ENCODE results near the gene CLK3. TPM values are rescaled to one million over a fixed set of nuclear protein-coding genes. Genes with fewer than 3 reads are reported as not detected.

Gene CLK3
- total RNA-seq, 5 donors from 2014 or later (not counting 1 experiment from before 2014, with no cell fraction given) = 162 to 258 (median 180) TPM

DNA sequence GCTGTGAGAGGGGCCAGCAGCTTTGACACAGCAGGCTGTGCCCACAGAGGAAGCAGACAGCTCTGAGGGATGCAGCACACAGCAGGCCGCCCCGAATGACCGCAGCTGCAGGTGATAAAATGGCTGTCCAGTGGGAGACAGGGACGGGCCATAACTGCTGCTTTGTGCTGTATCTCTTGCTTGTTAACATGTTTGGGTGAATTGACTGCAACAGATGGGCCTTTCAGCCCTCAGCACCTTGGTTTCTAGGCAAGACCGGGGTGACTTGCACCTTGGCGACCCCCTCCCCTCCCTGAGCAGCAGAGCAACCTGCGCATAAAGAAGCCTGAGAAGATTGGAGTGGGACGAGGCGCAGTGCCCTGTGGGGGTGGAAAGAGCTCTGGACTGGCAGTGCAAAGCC, 36.6 kb upstream of the CLK3 start:
- H3K36me3 ChIP-seq (ENCODE audit: control insufficient read depth in 2 of 2, extremely low read depth in 1 of 2, insufficient read depth in 1 of 2, low read length in 1 of 2) = peaks cover 13 to 74% of the 10 kb centered on the region in 2 donors
- H3K4me1 Mint-ChIP-seq = peaks cover 0 to 8% (median 0%) of the 10 kb centered on the region in 3 donors
- H3K27me3 ChIP-seq (replicated peaks in 1 of 2; ENCODE audit: control insufficient read depth in 2 of 2, extremely low read depth in 1 of 2, insufficient read depth in 2 of 2, low read length in 1 of 2) = no peaks in the 10 kb centered on the region
- no peak overlapping the region for H3K27ac Mint-ChIP-seq
- H3K4me3 Mint-ChIP-seq = no peak overlapping the region
- H3K27me3 Mint-ChIP-seq = no peaks in the 10 kb centered on the region
- H3K36me3 Mint-ChIP-seq = peaks cover 27% of the 10 kb centered on the region
- H3K4me1 ChIP-seq (ENCODE audit: control insufficient read depth in 1 of 2, extremely low read depth in 1 of 2, insufficient read depth in 2 of 2, low read length in 2 of 2) = no peaks in the 10 kb centered on the region
- ATAC-seq (replicated peaks in 1 of 4) = no peak
- H3K4me3 ChIP-seq (ENCODE audit: control insufficient read depth in 1 of 2, extremely low read depth in 1 of 2, low read length in 1 of 2) = no peak overlapping the region
- WGBS (ENCODE audit: insufficient coverage) = 97% methylated on average over 4 of the region's 9 CpGs
- no peaks in the 10 kb centered on the region for H3K9me3 ChIP-seq
- H3K27ac ChIP-seq (ENCODE audit: low read length) = no peak overlapping the region
- no peaks in the 10 kb centered on the region for H3K9me3 Mint-ChIP-seq
- ChIA-PET POLR2A (no interaction called here), CTCF (interaction anchor here in 1 of 2 donors (0.6 kb wide), 1 partner anchor 234 kb away, joined by 3 read pairs; the partner anchor contains the start of gene LMAN1L)
- no peak for DNase-seq

DNA sequence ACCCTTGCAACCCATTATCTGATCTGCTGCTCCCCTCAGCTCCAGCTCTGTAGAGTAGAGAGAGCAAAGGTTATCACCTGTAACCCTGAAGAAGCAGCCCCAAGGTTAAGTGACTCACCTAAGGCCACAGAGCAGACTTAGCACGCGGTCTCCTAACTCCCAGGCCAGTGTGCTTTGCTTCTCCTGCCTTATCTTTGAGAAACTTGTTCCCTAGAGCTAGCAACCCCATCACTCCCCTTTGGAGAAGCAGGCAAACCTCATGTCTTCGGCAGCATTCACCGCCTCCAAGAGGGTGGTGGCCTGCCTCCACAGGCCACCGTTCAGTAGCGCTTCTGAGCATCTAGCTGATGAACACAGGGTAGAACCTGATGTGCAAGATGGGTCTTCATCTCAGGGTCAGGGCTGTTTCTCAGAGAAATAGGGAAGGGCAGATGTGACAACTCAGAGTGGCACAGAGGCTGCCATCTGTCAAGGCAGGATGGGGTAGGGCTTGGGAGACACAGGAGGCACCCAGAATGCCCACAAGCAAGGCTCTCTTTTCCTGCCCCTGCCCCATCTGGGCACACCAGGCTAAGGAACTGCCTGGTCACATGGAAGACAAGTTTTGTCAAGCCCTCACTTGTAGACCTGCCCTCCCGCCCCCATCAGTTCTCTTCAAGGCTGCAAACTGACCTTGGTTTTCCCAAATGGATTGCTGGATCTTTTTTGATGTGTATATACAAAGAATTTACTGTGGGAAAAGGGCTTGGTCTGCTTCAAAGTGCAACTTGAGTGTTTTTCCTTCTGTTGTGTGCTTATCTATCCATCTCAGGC, 34.9 kb upstream of the CLK3 start:
- no peak overlapping the region for H3K27ac ChIP-seq (ENCODE audit: low read length)
- no peak for DNase-seq
- peaks cover 19% of the 10 kb centered on the region for H3K36me3 Mint-ChIP-seq
- H3K27ac Mint-ChIP-seq = no peak overlapping the region
- ChIA-PET CTCF (no interaction called here), POLR2A (no interaction called here)
- peaks cover 0 to 4% (median 0%) of the 10 kb centered on the region in 3 donors for H3K4me1 Mint-ChIP-seq
- no peak overlapping the region for H3K4me3 Mint-ChIP-seq
- H3K9me3 ChIP-seq = no peaks in the 10 kb centered on the region
- no peaks in the 10 kb centered on the region for H3K27me3 Mint-ChIP-seq
- H3K27me3 ChIP-seq (replicated peaks in 1 of 2; ENCODE audit: control insufficient read depth in 2 of 2, extremely low read depth in 1 of 2, insufficient read depth in 2 of 2, low read length in 1 of 2) = no peaks in the 10 kb centered on the region
- H3K36me3 ChIP-seq (ENCODE audit: control insufficient read depth in 2 of 2, extremely low read depth in 1 of 2, insufficient read depth in 1 of 2, low read length in 1 of 2) = peaks cover 14 to 74% of the 10 kb centered on the region in 2 donors
- no peaks in the 10 kb centered on the region for H3K4me1 ChIP-seq (ENCODE audit: control insufficient read depth in 1 of 2, extremely low read depth in 1 of 2, insufficient read depth in 2 of 2, low read length in 2 of 2)
- no peak overlapping the region for H3K4me3 ChIP-seq (ENCODE audit: control insufficient read depth in 1 of 2, extremely low read depth in 1 of 2, low read length in 1 of 2)
- no peak for ATAC-seq (replicated peaks in 1 of 4)
- no peaks in the 10 kb centered on the region for H3K9me3 Mint-ChIP-seq
- WGBS (ENCODE audit: insufficient coverage) = 91% methylated on average over 6 of the region's 7 CpGs

DNA sequence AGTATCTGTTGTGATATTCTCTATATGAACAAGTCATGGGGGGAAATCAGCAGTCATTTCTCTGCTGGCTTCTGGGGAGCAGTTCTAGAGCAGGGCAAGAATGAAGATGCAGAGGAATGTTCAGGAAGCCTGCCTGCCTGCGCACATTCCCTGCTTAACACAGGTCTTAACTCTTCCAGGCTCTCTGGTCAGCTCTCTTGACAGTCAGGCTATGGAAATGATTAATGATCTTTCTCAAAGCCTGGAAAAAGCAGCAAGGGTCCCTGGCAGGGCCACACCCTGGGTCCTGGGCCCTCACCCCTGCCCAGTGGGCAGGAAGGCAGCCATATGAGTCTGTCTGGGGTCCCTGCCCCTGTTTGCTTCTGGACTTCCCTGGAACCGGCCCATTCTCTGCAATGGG, 31.4 kb upstream of the CLK3 start:
- no peaks in the 10 kb centered on the region for H3K9me3 ChIP-seq
- WGBS (ENCODE audit: insufficient coverage) = 70% methylated on average over 2 of the region's 2 CpGs
- ChIA-PET POLR2A (no interaction called here), CTCF (no interaction called here)
- Mint-ChIP-seq H3K4me3 (no peak overlapping the region), H3K27ac (peak overlapping the region in 1 of 2 donors; percentile 53), H3K9me3 (no peaks in the 10 kb centered on the region), H3K36me3 (peaks cover 23% of the 10 kb centered on the region), H3K27me3 (no peaks in the 10 kb centered on the region), H3K4me1 (no peaks in the 10 kb centered on the region)
- no peaks in the 10 kb centered on the region for H3K27me3 ChIP-seq (replicated peaks in 1 of 2; ENCODE audit: control insufficient read depth in 2 of 2, extremely low read depth in 1 of 2, insufficient read depth in 2 of 2, low read length in 1 of 2)
- H3K36me3 ChIP-seq (ENCODE audit: control insufficient read depth in 2 of 2, extremely low read depth in 1 of 2, insufficient read depth in 1 of 2, low read length in 1 of 2) = peaks cover 9 to 63% of the 10 kb centered on the region in 2 donors
- H3K27ac ChIP-seq (ENCODE audit: low read length) = no peak overlapping the region
- no peaks in the 10 kb centered on the region for H3K4me1 ChIP-seq (ENCODE audit: control insufficient read depth in 1 of 2, extremely low read depth in 1 of 2, insufficient read depth in 2 of 2, low read length in 2 of 2)
- DNase-seq = no peak
- no peak for ATAC-seq (replicated peaks in 1 of 4)
- H3K4me3 ChIP-seq (ENCODE audit: control insufficient read depth in 1 of 2, extremely low read depth in 1 of 2, low read length in 1 of 2) = no peak overlapping the region

DNA sequence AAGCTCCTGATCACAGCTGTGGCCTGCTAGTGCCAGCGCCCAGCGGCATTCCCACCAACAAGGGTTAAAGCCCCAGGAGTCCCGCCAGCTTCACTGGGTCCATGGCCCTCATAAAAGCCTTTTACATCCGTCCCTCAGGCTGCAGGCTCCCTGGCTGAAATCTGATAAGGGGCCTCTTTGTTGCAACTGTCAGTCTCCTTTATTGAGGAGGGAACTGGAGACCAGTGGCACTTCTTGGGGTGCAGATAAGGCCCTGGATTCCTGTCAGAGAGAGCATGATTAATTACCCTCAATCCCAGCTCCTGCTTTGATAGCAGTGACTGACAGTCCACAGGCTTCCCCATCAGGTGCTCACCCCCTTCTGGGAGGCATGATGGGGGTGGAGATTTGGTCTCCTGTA, 30.9 kb upstream of the CLK3 start:
- no peak overlapping the region for H3K4me3 ChIP-seq (ENCODE audit: control insufficient read depth in 1 of 2, extremely low read depth in 1 of 2, low read length in 1 of 2)
- no peak for DNase-seq
- Mint-ChIP-seq H3K27ac (peak overlapping the region in 1 of 2 donors; percentile 53), H3K9me3 (no peaks in the 10 kb centered on the region), H3K27me3 (no peaks in the 10 kb centered on the region), H3K4me3 (no peak overlapping the region), H3K36me3 (peaks cover 21% of the 10 kb centered on the region), H3K4me1 (no peaks in the 10 kb centered on the region)
- ATAC-seq (replicated peaks in 1 of 4) = no peak
- ChIA-PET CTCF (no interaction called here), POLR2A (no interaction called here)
- no peaks in the 10 kb centered on the region for H3K9me3 ChIP-seq
- WGBS (ENCODE audit: insufficient coverage) = 90% methylated on average over 2 of the region's 4 CpGs
- no peaks in the 10 kb centered on the region for H3K27me3 ChIP-seq (replicated peaks in 1 of 2; ENCODE audit: control insufficient read depth in 2 of 2, extremely low read depth in 1 of 2, insufficient read depth in 2 of 2, low read length in 1 of 2)
- H3K4me1 ChIP-seq (ENCODE audit: control insufficient read depth in 1 of 2, extremely low read depth in 1 of 2, insufficient read depth in 2 of 2, low read length in 2 of 2) = no peaks in the 10 kb centered on the region
- H3K36me3 ChIP-seq (ENCODE audit: control insufficient read depth in 2 of 2, extremely low read depth in 1 of 2, insufficient read depth in 1 of 2, low read length in 1 of 2) = peaks cover 9 to 64% of the 10 kb centered on the region in 2 donors
- H3K27ac ChIP-seq (ENCODE audit: low read length) = no peak overlapping the region

DNA sequence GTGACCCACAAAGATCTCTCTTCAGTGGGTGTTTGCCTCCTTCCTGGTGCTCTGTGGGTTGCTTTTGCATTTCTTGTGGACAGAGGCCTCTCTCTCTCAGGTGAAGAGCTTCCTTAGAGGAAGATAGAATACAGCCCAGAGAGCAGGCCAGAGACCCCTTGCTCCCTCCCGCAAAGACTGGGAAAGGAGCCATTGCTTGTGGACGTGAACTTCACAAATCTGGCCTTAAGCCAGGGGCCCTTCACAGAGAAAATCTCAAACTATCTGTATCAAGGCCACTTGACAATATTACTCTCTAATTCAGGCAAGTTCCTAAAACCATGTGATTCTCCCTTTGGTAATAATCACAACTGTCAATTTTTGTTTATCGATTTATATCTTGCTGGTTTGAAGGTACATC, 30.4 kb upstream of the CLK3 start:
- no peak for DNase-seq
- POLR2A ChIA-PET = no interaction called here
- Mint-ChIP-seq H3K36me3 (peaks cover 24% of the 10 kb centered on the region), H3K4me3 (no peak overlapping the region), H3K4me1 (no peaks in the 10 kb centered on the region), H3K27ac (no peak overlapping the region), H3K27me3 (no peaks in the 10 kb centered on the region), H3K9me3 (no peaks in the 10 kb centered on the region)
- H3K4me3 ChIP-seq (ENCODE audit: control insufficient read depth in 1 of 2, extremely low read depth in 1 of 2, low read length in 1 of 2) = no peak overlapping the region
- no peaks in the 10 kb centered on the region for H3K27me3 ChIP-seq (replicated peaks in 1 of 2; ENCODE audit: control insufficient read depth in 2 of 2, extremely low read depth in 1 of 2, insufficient read depth in 2 of 2, low read length in 1 of 2)
- H3K4me1 ChIP-seq (ENCODE audit: control insufficient read depth in 1 of 2, extremely low read depth in 1 of 2, insufficient read depth in 2 of 2, low read length in 2 of 2) = no peaks in the 10 kb centered on the region
- no peaks in the 10 kb centered on the region for H3K9me3 ChIP-seq
- peaks cover 9 to 65% of the 10 kb centered on the region in 2 donors for H3K36me3 ChIP-seq (ENCODE audit: control insufficient read depth in 2 of 2, extremely low read depth in 1 of 2, insufficient read depth in 1 of 2, low read length in 1 of 2)
- ATAC-seq (replicated peaks in 1 of 4) = no peak
- 92% methylated on average over 2 of the region's 3 CpGs for WGBS (ENCODE audit: insufficient coverage)
- CTCF ChIA-PET = no interaction called here
- no peak overlapping the region for H3K27ac ChIP-seq (ENCODE audit: low read length)

DNA sequence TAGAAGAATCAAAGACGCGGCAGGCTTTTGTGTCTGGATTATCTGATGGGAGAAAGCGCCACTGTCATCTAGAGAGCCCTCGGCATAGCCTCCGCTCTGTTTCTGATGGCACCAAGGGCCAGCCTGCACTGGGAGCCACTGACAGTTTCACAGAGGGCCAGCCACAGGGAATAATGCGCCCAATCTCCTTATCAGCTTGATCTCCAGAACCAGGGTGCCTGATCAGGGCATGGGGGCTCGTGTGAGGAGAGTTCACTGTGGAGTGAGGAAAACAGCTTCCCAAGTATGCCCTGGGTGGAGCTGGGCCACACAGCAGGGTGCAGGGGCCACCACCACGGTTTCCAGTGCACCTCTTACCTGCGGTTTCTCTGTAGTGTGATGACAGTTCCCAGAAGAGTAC, 29.8 kb upstream of the CLK3 start:
- ChIA-PET CTCF (no interaction called here), POLR2A (no interaction called here)
- WGBS (ENCODE audit: insufficient coverage) = 97% methylated on average over 6 of the region's 9 CpGs
- DNase-seq = no peak
- H3K9me3 ChIP-seq = no peaks in the 10 kb centered on the region
- no peaks in the 10 kb centered on the region for H3K4me1 ChIP-seq (ENCODE audit: control insufficient read depth in 1 of 2, extremely low read depth in 1 of 2, insufficient read depth in 2 of 2, low read length in 2 of 2)
- peaks cover 7 to 65% of the 10 kb centered on the region in 2 donors for H3K36me3 ChIP-seq (ENCODE audit: control insufficient read depth in 2 of 2, extremely low read depth in 1 of 2, insufficient read depth in 1 of 2, low read length in 1 of 2)
- H3K4me3 ChIP-seq (ENCODE audit: control insufficient read depth in 1 of 2, extremely low read depth in 1 of 2, low read length in 1 of 2) = no peak overlapping the region
- H3K27ac Mint-ChIP-seq = no peak overlapping the region
- no peak overlapping the region for H3K27ac ChIP-seq (ENCODE audit: low read length)
- peaks cover 29% of the 10 kb centered on the region for H3K36me3 Mint-ChIP-seq
- no peak overlapping the region for H3K4me3 Mint-ChIP-seq
- no peaks in the 10 kb centered on the region for H3K9me3 Mint-ChIP-seq
- H3K4me1 Mint-ChIP-seq = no peaks in the 10 kb centered on the region
- no peak for ATAC-seq (replicated peaks in 1 of 4)
- H3K27me3 Mint-ChIP-seq = no peaks in the 10 kb centered on the region
- no peaks in the 10 kb centered on the region for H3K27me3 ChIP-seq (replicated peaks in 1 of 2; ENCODE audit: control insufficient read depth in 2 of 2, extremely low read depth in 1 of 2, insufficient read depth in 2 of 2, low read length in 1 of 2)

All from T-cell (primary cell).